Bronchial epithelial cell (primary cell): Measurements from ENCODE around the gene RNF213. TPM values are rescaled to one million over a fixed set of nuclear protein-coding genes. Genes with fewer than 3 reads are reported as not detected.
"Not testable (repeated sequence)": the region's sequence is repeated elsewhere in the genome, so short reads cannot be mapped to it uniquely, and the experiment has no call there.

Experiments used
- DNase-seq: peaks from one replicate; pipeline ENCODE4 v3.0.0-alpha.2; 2010; ENCODE audit warnings: low read depth
- FAIRE-seq: peaks from 2 replicates; lab custom pipeline; 2011; peaks lifted over from hg19 to GRCh38; lab: Jason Lieb, UNC
- H3K27me3 ChIP-seq: 2 replicates; pipeline ENCODE4 v1.5.1; 2011; ENCODE audit warnings: low read length; ENCODE audit not compliant: control insufficient read depth, insufficient read depth
- H3K36me3 ChIP-seq: 2 replicates; pipeline ENCODE4 v1.5.1; 2011; ENCODE audit warnings: low read length; ENCODE audit not compliant: control insufficient read depth, insufficient read depth
- H3K4me3 ChIP-seq: 2 replicates; pipeline ENCODE4 v1.5.1; 2011; ENCODE audit warnings: mild to moderate bottlenecking, low read depth, low read length, control low read depth
- total RNA-seq: library from RNA; depleted of rRNA; stranded (reverse); fragments of >200 nt; gene quantifications from 2 replicates; pipeline ENCODE4 v1.2.1, GENCODE V29; 2014
- TF ChIP-seq, protein P1 (sequence below): IDR thresholded peaks from 2 replicates; pipeline ENCODE4 v1.5.1; 2011; ENCODE audit warnings: mild to moderate bottlenecking, moderate library complexity, low read length, control low read depth, inconsistent platforms; ENCODE audit not compliant: insufficient read depth, severe bottlenecking

RNF213 gene
- total RNA-seq, 1 donor from 2014 or later, result 41.3 TPM

DNA sequence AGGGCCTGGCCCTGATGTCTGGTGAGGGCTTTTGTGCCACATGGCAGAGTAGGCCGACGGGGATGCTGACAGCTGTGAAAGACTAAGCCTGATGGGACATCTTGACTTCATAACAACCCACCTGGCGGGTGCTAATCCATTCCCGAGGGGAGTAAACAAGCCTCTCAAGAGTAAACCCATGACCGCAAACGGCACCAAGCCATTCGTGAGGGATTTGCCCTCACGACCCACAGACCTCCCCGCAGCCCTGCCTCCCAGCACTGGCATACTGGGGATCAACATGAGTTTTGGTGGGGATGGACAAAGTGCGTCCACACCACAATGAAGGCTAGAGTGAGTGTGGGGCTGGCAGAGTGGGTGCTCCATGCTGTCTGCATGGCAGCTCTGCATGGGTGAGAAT lies 11.7 kb downstream of the RNF213 start:
- DNase-seq (no peak), FAIRE-seq (no peak)
- Histone ChIP-seq H3K36me3 (peaks cover 13% of the 10 kb centered on the region), H3K4me3 (no peak overlapping the region), H3K27me3 (no peaks in the 10 kb centered on the region)
- TF ChIP-seq, protein P1, sequence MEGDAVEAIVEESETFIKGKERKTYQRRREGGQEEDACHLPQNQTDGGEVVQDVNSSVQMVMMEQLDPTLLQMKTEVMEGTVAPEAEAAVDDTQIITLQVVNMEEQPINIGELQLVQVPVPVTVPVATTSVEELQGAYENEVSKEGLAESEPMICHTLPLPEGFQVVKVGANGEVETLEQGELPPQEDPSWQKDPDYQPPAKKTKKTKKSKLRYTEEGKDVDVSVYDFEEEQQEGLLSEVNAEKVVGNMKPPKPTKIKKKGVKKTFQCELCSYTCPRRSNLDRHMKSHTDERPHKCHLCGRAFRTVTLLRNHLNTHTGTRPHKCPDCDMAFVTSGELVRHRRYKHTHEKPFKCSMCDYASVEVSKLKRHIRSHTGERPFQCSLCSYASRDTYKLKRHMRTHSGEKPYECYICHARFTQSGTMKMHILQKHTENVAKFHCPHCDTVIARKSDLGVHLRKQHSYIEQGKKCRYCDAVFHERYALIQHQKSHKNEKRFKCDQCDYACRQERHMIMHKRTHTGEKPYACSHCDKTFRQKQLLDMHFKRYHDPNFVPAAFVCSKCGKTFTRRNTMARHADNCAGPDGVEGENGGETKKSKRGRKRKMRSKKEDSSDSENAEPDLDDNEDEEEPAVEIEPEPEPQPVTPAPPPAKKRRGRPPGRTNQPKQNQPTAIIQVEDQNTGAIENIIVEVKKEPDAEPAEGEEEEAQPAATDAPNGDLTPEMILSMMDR, result no peak

DNA sequence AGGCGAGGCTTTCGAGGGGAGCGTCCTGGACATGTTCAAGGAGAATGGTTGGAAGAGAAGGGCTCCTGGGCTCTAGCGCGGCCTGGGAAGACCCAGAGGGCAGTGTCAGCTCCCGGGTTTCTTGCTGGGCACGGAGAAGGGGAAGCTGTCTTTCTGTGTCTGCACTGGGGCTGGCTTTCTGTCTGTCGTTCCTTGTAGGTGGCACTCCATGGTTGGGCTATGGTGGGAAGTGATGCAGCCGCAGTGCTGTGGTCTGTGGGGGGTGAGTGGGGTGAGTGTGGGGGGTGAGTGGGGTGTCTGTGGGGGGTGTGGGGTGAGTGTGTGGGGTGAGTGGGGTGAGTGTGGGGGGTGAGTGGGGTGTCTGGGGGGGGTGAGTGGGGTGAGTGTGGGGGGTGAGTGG lies 13.7 kb downstream of the RNF213 start:
- peaks cover 10% of the 10 kb centered on the region for H3K36me3 ChIP-seq
- no peaks in the 10 kb centered on the region for H3K27me3 ChIP-seq
- no peak overlapping the region for H3K4me3 ChIP-seq
- TF ChIP-seq, protein P1, result no peak
- DNase-seq (no peak), FAIRE-seq (peak; percentile 86)

DNA sequence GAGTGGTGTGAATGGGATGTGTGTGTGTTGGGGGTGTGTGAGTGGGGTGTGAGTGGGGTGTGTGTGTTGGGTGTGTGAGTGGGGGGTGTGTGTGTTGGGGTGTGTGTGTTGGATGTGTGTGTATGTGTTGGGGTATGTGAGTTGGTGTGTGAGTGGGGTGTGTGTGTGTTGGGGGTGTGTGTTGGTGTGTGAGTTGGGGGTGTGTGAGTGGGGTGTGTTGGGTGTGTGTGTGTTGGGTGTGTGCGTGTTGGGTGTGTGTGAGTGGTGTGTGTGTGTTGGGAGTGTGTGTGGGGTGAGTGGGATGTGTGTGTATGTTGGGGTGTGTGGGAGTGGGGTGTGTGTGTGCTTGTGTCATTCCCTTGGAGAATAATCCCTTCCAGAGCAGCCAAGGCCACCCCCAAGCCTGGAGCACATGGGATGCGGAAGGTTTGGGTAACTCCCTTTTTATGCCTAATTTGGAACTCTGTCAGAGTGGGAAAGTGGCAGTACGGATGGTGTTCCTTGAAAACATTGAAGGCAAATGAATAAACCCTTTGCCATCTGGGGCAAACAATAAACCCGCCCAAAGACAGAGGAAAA lies 14.3 kb downstream of the RNF213 start:
- Histone ChIP-seq H3K27me3 (no peaks in the 10 kb centered on the region), H3K36me3 (peaks cover 10% of the 10 kb centered on the region), H3K4me3 (no peak overlapping the region)
- FAIRE-seq (peak; percentile 62), DNase-seq (no peak)
- TF ChIP-seq, protein P1, result no peak

DNA sequence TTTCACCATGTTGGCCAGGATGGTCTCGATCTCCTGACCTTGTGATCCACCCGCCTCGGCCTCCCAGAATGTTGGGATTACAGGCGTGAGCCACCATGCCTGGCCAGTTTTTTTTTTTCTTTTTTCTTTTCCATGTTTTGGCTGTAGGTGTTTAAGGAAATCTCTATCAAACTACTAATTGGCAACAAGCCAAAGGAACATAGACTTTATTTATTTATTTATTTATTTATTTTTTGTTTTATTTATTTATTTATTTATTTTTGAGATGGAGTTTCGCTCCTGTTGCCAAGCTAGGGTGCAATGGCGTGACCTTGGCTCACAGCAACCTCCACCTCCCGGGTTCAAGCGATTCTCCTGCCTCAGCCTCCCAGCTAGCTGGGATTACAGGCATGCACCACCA lies 15.2 kb downstream of the RNF213 start:
- FAIRE-seq, H3K27me3 ChIP-seq, H3K4me3 ChIP-seq, DNase-seq: not testable (repeated sequence)
- peaks cover 12% of the 10 kb centered on the region for H3K36me3 ChIP-seq

DNA sequence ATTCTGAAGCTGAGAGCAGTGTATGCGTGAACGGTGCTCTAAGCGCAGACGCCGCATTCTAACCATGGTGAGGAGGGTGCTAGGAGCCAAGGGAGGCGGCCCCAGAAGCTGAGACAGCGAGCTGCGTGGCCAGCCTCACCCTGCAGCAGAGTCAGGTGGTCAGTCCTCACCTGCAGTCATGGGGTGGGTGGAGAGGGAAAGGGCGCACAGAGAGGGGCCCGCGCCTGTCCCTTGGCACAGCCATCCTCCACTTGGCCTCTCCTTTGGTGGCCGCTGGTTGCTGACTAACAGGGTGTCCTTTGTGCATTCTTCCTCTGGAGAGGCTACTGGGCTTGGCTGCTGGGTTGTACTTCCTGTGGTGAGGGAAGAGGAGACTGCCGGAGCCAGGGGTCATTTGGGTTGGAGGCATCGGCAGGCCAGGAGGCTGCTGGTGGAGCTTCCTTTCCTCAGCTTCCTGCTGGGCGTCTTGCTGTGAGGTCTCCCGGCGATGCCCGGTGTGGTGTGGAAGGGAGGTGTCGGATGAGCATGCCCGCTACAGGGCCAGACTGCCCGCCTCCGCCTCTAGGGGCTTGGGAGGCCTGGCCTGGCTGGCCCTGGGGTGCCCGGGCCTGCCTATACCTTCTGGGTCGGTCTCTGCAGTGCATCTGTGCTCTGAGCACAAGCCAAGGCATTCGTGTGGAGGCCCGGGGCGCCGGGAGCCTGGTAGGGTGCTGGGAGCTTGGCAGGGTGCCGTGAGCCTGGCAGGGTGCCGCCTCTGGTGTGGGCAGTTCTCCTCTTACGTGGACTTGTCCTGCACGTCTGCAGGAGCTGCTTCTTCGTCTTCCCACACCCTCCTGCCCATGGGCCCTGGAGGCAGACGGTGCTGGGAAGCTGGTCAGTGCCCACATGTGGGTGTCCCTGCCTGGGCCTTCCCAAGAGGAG lies 17.4 kb downstream of the RNF213 start:
- Histone ChIP-seq H3K4me3 (no peak overlapping the region), H3K36me3 (peaks cover 12% of the 10 kb centered on the region), H3K27me3 (no peaks in the 10 kb centered on the region)
- DNase-seq (no peak), FAIRE-seq (no peak)
- TF ChIP-seq, protein P1, result no peak

DNA sequence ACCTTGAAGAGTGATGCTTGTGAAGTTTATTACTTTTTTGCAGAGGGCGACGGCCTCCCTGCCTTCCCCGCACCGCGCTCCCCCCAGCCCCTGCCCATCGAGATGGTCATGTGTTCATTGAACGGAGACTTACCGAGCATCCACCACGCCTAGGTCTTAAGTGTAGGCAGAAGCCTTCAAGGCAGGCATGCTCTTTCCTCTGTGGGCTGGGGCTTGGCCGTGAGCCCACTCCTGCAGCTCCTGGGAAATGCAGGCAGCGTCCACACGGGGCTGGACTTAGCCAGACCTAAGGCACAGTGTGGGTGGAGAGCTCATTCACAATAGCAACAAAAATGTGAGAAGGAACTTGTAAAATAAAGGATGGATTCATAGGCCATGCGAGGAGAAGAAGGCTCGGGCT lies 19.2 kb downstream of the RNF213 start:
- DNase-seq (peak; percentile 26), FAIRE-seq (no peak)
- TF ChIP-seq, protein P1, result no peak
- Histone ChIP-seq H3K4me3 (no peak overlapping the region), H3K36me3 (peaks cover 6% of the 10 kb centered on the region), H3K27me3 (no peaks in the 10 kb centered on the region)
